ENCODE results near the gene TOMM22. TPM values are rescaled to one million over a fixed set of nuclear protein-coding genes. Genes with fewer than 3 reads are reported as not detected.

The TOMM22 gene
- total RNA-seq, 1 donor from 2014 or later = 42.2 TPM

GRCh38 chr22:38724176-38724575, 42.4 kb downstream of the TOMM22 start:
- no peak for DNase-seq
- H3K36me3 ChIP-seq = peaks cover 93% of the 10 kb centered on the region
- H3K4me3 ChIP-seq = no peak overlapping the region
- H3K27me3 ChIP-seq (ENCODE audit: low read depth) = no peaks in the 10 kb centered on the region
- no peak overlapping the region for H3K27ac ChIP-seq
- intact Hi-C loops (cut with DNase I) = no loop called here
- no peak for TF ChIP-seq CTCF (IDR thresholded peaks at IDR 0.05)
- H3K9me3 ChIP-seq = no peaks in the 10 kb centered on the region
- H3K4me1 ChIP-seq = peaks cover 3% of the 10 kb centered on the region
- no peak for ATAC-seq

- ATAC-seq (peak in 1 of 2 donors; percentile 22), DNase-seq (no peak)
- intact Hi-C loops (cut with DNase I) = no loop called here
- Histone ChIP-seq H3K4me3 (no peak overlapping the region), H3K4me1 (no peaks in the 10 kb centered on the region), H3K9me3 (no peaks in the 10 kb centered on the region), H3K27ac (no peak overlapping the region), H3K27me3 (ENCODE audit: low read depth) (no peaks in the 10 kb centered on the region), H3K36me3 (peaks cover 98% of the 10 kb centered on the region)
- peak; percentile 33 for TF ChIP-seq CTCF (IDR thresholded peaks at IDR 0.05)
These were observed 43.3 kb downstream of the TOMM22 start for GRCh38 chr22:38724926-38725571.

GRCh38 chr22:38725900-38726655, 44.3 kb downstream of the TOMM22 start:
- no peak for DNase-seq

DNA sequence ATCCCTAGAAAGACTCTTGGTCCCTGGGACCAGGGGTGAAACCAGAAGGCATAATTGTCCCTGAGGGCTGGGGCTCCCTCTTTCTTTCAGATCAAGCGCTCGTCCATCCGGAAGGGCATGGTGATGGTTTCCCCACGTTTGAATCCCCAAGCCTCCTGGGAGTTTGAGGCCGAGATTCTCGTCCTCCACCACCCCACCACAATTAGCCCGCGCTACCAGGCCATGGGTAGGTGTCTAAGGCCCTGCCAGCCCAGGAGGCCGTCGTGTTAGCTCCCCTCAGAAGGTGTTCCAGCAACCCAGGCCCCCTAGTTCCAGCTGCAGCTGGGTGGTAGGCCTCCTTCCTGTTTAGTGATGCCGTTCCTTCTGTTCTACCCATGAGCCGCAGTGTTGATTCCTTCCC, 45.4 kb downstream of the TOMM22 start:
- no peaks in the 10 kb centered on the region for H3K4me1 ChIP-seq
- ATAC-seq = no peak
- DNase-seq = no peak
- H3K9me3 ChIP-seq = no peaks in the 10 kb centered on the region
- H3K4me3 ChIP-seq = no peak overlapping the region
- no peak for TF ChIP-seq CTCF (IDR thresholded peaks at IDR 0.05)
- H3K36me3 ChIP-seq = peaks cover 99% of the 10 kb centered on the region
- intact Hi-C loops (cut with DNase I) = no loop called here
- no peak overlapping the region for H3K27ac ChIP-seq
- no peaks in the 10 kb centered on the region for H3K27me3 ChIP-seq (ENCODE audit: low read depth)

More at GRCh38 chr22:38725900-38726655, 44.3 kb downstream of the TOMM22 start:
- no peak for ATAC-seq
- no peak overlapping the region for H3K27ac ChIP-seq
- intact Hi-C loops (cut with DNase I) = no loop called here
- H3K4me3 ChIP-seq = no peak overlapping the region
- no peaks in the 10 kb centered on the region for H3K27me3 ChIP-seq (ENCODE audit: low read depth)
- no peaks in the 10 kb centered on the region for H3K9me3 ChIP-seq
- TF ChIP-seq CTCF (IDR thresholded peaks at IDR 0.05) = no peak
- peaks cover 99% of the 10 kb centered on the region for H3K36me3 ChIP-seq
- H3K4me1 ChIP-seq = no peaks in the 10 kb centered on the region

- H3K4me1 ChIP-seq = peaks cover under 1% of the 10 kb centered on the region
- no peak overlapping the region for H3K27ac ChIP-seq
- ATAC-seq (no peak), DNase-seq (no peak)
- H3K9me3 ChIP-seq = no peaks in the 10 kb centered on the region
- H3K36me3 ChIP-seq = peaks cover 99% of the 10 kb centered on the region
- TF ChIP-seq CTCF (IDR thresholded peaks at IDR 0.05) = no peak
- intact Hi-C loops (cut with DNase I) = no loop called here
- H3K27me3 ChIP-seq (ENCODE audit: low read depth) = no peaks in the 10 kb centered on the region
- no peak overlapping the region for H3K4me3 ChIP-seq
These were observed 46.0 kb downstream of the TOMM22 start for GRCh38 chr22:38727530-38728451.

All from lower lobe of right lung (tissue), 2 donors.